ENCODE data around the gene CBLIF. TPM values are rescaled to one million over a fixed set of nuclear protein-coding genes. Genes with fewer than 3 reads are reported as not detected.

CBLIF gene
- total RNA-seq, 1 experiment from 2014 or later: not detected

DNA sequence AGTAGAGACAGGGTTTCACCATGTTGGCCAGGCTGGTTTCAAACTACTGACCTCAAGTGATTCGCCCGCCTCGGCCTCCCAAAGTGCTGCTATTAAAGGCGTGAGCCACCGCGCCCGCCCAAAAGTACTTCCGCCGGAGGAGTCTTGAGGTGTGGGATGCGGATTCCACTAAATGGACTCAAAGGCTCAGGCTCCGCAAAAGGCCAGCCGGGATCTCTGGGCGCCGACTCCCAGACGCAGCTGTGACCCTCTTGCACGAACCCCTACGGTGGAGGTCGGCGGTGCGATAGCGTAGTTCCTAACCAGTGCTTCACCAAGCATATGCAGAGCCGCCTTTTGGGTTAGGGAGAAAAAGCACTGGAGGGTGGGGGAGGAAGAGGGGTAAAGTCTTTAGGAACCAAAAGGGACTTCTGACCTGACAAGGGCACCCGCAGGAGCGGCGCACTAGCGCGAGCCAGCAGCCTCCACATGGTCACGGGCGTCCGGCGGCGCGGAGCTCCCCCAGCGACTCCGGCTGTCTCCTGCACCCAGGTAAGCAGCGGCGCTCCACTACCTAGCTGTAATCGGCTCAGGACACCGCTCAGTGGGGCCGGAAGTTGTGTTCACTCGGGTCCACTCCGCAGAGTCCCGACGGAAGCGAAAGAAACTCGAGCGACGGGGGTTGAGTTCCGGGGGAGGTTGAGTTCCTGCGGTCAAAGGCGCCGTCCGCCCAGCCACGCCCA, 34.9 kb downstream of the CBLIF start, which contains the start of gene MRPL16:
Gene MRPL16 (minus strand): TSS at position 590 of the 722 bp plus-strand sequence. CDS start 120 bp downstream, at position 470.
- CTCF ChIA-PET: interaction anchor here (0.6 to 1.0 kb wide), 2 partner anchors 57 to 141 kb away, joined by 3 to 4 read pairs; partner anchors contain the start of gene PATL1
- TSS peak; percentile 50 for BruUV-seq (replicated peaks)
- intact Hi-C loops (cut with micrococcal nuclease): loop anchor here (2.0 kb wide), 1 partner anchor 56 kb away; the partner anchor contains the start of gene STX3
- H3K9me3 ChIP-seq (ENCODE audit: low read length): no peaks in the 10 kb centered on the region
- H3K4me1 ChIP-seq (ENCODE audit: insufficient read depth, low read length): peaks cover 20% of the 10 kb centered on the region
- H4K20me1 ChIP-seq (ENCODE audit: low read length): 0 out of 2 replicates have a peak, but pooled peaks cover 3% of the 10 kb centered on the region
- H3K9me2 ChIP-seq (replicated peaks; ENCODE audit: low read length): no peaks in the 10 kb centered on the region
- peaks cover 33% of the 10 kb centered on the region for H3K36me3 ChIP-seq (ENCODE audit: low read depth, low read length)
- H3K4me3 ChIP-seq (ENCODE audit: low read length): peak within 1 kb of the TSS; percentile 91
- H3K27me3 ChIP-seq (ENCODE audit: low read length): no peaks in the 10 kb centered on the region
- H3K79me2 ChIP-seq (ENCODE audit: low read length): peaks cover 29% of the 10 kb centered on the region
- DNase-seq (peak; percentile 97), ATAC-seq (peak; percentile 97)
- H3K9ac ChIP-seq (ENCODE audit: low read length): peak within 1 kb of the TSS; percentile 89
- TF ChIP-seq, protein P1, sequence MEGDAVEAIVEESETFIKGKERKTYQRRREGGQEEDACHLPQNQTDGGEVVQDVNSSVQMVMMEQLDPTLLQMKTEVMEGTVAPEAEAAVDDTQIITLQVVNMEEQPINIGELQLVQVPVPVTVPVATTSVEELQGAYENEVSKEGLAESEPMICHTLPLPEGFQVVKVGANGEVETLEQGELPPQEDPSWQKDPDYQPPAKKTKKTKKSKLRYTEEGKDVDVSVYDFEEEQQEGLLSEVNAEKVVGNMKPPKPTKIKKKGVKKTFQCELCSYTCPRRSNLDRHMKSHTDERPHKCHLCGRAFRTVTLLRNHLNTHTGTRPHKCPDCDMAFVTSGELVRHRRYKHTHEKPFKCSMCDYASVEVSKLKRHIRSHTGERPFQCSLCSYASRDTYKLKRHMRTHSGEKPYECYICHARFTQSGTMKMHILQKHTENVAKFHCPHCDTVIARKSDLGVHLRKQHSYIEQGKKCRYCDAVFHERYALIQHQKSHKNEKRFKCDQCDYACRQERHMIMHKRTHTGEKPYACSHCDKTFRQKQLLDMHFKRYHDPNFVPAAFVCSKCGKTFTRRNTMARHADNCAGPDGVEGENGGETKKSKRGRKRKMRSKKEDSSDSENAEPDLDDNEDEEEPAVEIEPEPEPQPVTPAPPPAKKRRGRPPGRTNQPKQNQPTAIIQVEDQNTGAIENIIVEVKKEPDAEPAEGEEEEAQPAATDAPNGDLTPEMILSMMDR (conservative IDR thresholded peaks at IDR 0.05; ENCODE audit: low read depth, low read length): peak; percentile 49; the same call in 1 of the 2 replicates
- no peak for TF ChIP-seq EZH2phosphoT487 (IDR thresholded peaks at IDR 0.05; ENCODE audit: borderline replicate concordance, low read length)
- no peaks in the 10 kb centered on the region for H3F3A ChIP-seq (ENCODE audit: low read length, unreplicated experiment)
- POLR2A ChIA-PET (ENCODE audit: unreplicated experiment): interaction anchor here (0.6 kb wide), 2 partner anchors 9 to 273 kb away, joined by 3 to 7 read pairs; no protein-coding TSS in a partner anchor
- peak within 1 kb of the TSS; percentile 95 for H2AFZ ChIP-seq (ENCODE audit: low read length)
- H3K4me2 ChIP-seq (ENCODE audit: low read length): peak within 1 kb of the TSS; percentile 98
- H3K27ac ChIP-seq (ENCODE audit: low read length): peak within 1 kb of the TSS; percentile 57

DNA sequence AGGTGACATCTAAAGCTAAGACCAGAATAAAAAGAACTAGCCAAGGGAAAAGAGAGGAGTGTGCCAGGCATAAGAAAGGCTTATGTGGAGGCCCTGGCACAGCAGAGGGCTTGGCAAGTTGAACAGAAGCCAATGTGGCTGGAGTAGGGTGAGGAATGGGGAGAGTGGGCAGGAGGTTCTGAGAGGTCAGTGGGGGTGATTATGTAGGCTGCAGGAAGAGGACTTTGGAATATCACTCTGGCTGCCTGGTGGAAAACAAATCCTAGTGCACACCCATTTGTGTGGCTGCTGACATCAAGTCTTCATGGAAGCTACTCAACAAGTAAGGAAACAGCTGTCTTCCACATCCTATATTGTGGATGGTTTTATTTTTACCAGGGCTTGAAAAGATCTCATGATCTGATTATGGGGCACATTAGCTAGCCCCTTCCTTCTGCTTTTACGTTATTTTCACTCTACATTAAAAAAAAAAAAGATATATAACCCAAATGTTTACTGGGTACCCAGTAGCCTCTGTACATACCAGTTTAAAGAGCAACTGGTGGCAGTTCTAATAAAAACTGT, 38.2 kb downstream of the CBLIF start:
- intact Hi-C loops (cut with micrococcal nuclease): loop anchor here (10.0 kb wide), 2 partner anchors 142 to 272 kb away; partner anchors contain the start of gene PATL1
- POLR2A ChIA-PET (ENCODE audit: unreplicated experiment): no interaction called here

More for the DNA sequence above, 38.2 kb downstream of the CBLIF start:
- Histone ChIP-seq H3K36me3 (ENCODE audit: low read depth, low read length) (peaks cover 47% of the 10 kb centered on the region), H3K4me2 (ENCODE audit: low read length) (no peak overlapping the region), H3K9ac (ENCODE audit: low read length) (no peak overlapping the region), H3K4me1 (ENCODE audit: insufficient read depth, low read length) (peaks cover 16% of the 10 kb centered on the region), H2AFZ (ENCODE audit: low read length) (no peak overlapping the region), H3K27me3 (ENCODE audit: low read length) (no peaks in the 10 kb centered on the region), H3K9me2 (replicated peaks; ENCODE audit: low read length) (no peaks in the 10 kb centered on the region), H3K79me2 (ENCODE audit: low read length) (peaks cover 29% of the 10 kb centered on the region), H3F3A (ENCODE audit: low read length, unreplicated experiment) (no peaks in the 10 kb centered on the region), H3K9me3 (ENCODE audit: low read length) (no peaks in the 10 kb centered on the region), H3K4me3 (ENCODE audit: low read length) (no peak overlapping the region), H3K27ac (ENCODE audit: low read length) (no peak overlapping the region), H4K20me1 (ENCODE audit: low read length) (0 out of 2 replicates have a peak, but pooled peaks cover 3% of the 10 kb centered on the region)
- CTCF ChIA-PET: no interaction called here
- DNase-seq (no peak), ATAC-seq (no peak)
- no TSS peak for BruUV-seq (replicated peaks)
- no peak for TF ChIP-seq EZH2 (IDR thresholded peaks at IDR 0.05; ENCODE audit: low read length, unreplicated experiment)
- TF ChIP-seq, protein P1 (conservative IDR thresholded peaks at IDR 0.05; ENCODE audit: low read depth, low read length): no peak
- TF ChIP-seq EZH2phosphoT487 (IDR thresholded peaks at IDR 0.05; ENCODE audit: borderline replicate concordance, low read length): no peak
